GM13976 (cell line): ENCODE data around the gene PLXNB3.
A peak's percentile ranks its signal among the peaks of the same experiment; 100 is the strongest.

Experiments used
- DNase-seq: peaks from one replicate; pipeline ENCODE4 v3.0.0; 2012; ENCODE audit warnings: low spot score
- CTCF ChIP-seq: IDR thresholded peaks from 2 replicates; pipeline ENCODE4 v1.5.1; 2012; ENCODE audit warnings: borderline replicate concordance, mild to moderate bottlenecking; ENCODE audit not compliant: insufficient read depth; ENCODE audit errors: extremely low read depth, missing control alignments, control extremely low read depth
- in situ Hi-C: fragments of 300-500 bp; cut with MboI; formaldehyde crosslinking; loops from one replicate; pipeline ENCODE4 v1.12.0; 2022; ENCODE audit warnings: low sequenced_read_pairs, mixed read lengths, inconsistent platforms; ENCODE audit not compliant: unreplicated experiment

The PLXNB3 gene

GRCh38 chrX:153793291-153793690 lies 29.2 kb downstream of the PLXNB3 start:
- no peak for TF ChIP-seq CTCF
- DNase-seq, result no peak
- in situ Hi-C loops, result no loop called here

- no peak for TF ChIP-seq CTCF
- peak; percentile 97 for DNase-seq
- in situ Hi-C loops, result no loop called here
Observed at GRCh38 chrX:153794018-153794896, 30.2 kb downstream of the PLXNB3 start, which contains the start of the genes IDH3G and SSR4. Gene IDH3G, minus strand, starts transcription at chrX:153794375. Its CDS starts 49 bp downstream, at chrX:153794326. Gene SSR4, plus strand, starts transcription at chrX:153794668. Its CDS starts 20 bp downstream, at chrX:153794688.

- in situ Hi-C loops, result no loop called here
- DNase-seq, result no peak
- TF ChIP-seq CTCF, result no peak
Observed at GRCh38 chrX:153794897-153795816, 31.1 kb downstream of the PLXNB3 start.

GRCh38 chrX:153797415-153798015 lies 33.5 kb downstream of the PLXNB3 start:
- TF ChIP-seq CTCF, result no peak
- in situ Hi-C loops, result no loop called here
- no peak for DNase-seq

GRCh38 chrX:153799326-153799725 lies 35.3 kb downstream of the PLXNB3 start:
- no peak for DNase-seq
- no peak for TF ChIP-seq CTCF
- in situ Hi-C loops, result no loop called here

- TF ChIP-seq CTCF, result no peak
- no peak for DNase-seq
- in situ Hi-C loops, result no loop called here
Observed at GRCh38 chrX:153800177-153800722, 36.2 kb downstream of the PLXNB3 start.
